HG03571 (cell line): ENCODE measurements around the gene HUS1.
"Not testable (repeated sequence)": the region's sequence is repeated elsewhere in the genome, so short reads cannot be mapped to it uniquely, and the experiment has no call there.

Experiments used
- ATAC-seq: cut with Tn5 transposase; IDR thresholded peaks from one replicate; pipeline ENCODE4 v1.9.1; 2021; ENCODE audit not compliant: unreplicated experiment

HUS1 gene

GRCh38 chr7:47979145-47979831, at the start of gene HUS1:
TSS of gene HUS1 (minus strand) at chr7:47979615. CDS start at chr7:47979519, 96 bp downstream.
- ATAC-seq, result peak; percentile 99

- no peak for ATAC-seq
Observed at GRCh38 chr7:48028938-48029337, 49.5 kb upstream of the HUS1 start, which contains the start of gene SUN3. TSS of gene SUN3 (minus strand) at chr7:48029107. CDS start at chr7:48028938, 169 bp downstream.

GRCh38 chr7:48025624-48026023, 46.2 kb upstream of the HUS1 start:
- ATAC-seq, result no peak

- no peak for ATAC-seq
Observed at GRCh38 chr7:48017674-48018073, 38.3 kb upstream of the HUS1 start.

GRCh38 chr7:48016641-48017040, 37.2 kb upstream of the HUS1 start:
- ATAC-seq, result no peak

- ATAC-seq, result no peak
Observed at GRCh38 chr7:48011951-48012350, 32.5 kb upstream of the HUS1 start.

GRCh38 chr7:48011323-48011722, 31.9 kb upstream of the HUS1 start:
- ATAC-seq, result no peak

- ATAC-seq, result no peak
Observed at GRCh38 chr7:48009954-48010353, 30.5 kb upstream of the HUS1 start.

GRCh38 chr7:48009257-48009656, 29.8 kb upstream of the HUS1 start:
- no peak for ATAC-seq

GRCh38 chr7:48006866-48007265, 27.5 kb upstream of the HUS1 start:
- ATAC-seq, result no peak

GRCh38 chr7:48004638-48005037, 25.2 kb upstream of the HUS1 start:
- no peak for ATAC-seq

- no peak for ATAC-seq
Observed at GRCh38 chr7:48004032-48004431, 24.6 kb upstream of the HUS1 start.

GRCh38 chr7:48000164-48000563, 20.7 kb upstream of the HUS1 start:
- not testable (repeated sequence) for ATAC-seq

- no peak for ATAC-seq
Observed at GRCh38 chr7:47999413-47999812, 20.0 kb upstream of the HUS1 start.

- ATAC-seq, result no peak
Observed at GRCh38 chr7:47992446-47992845, 13.0 kb upstream of the HUS1 start.

GRCh38 chr7:47991741-47992311, 12.4 kb upstream of the HUS1 start:
- peak; percentile 99 for ATAC-seq

- ATAC-seq, result no peak
Observed at GRCh38 chr7:47991270-47991669, 11.9 kb upstream of the HUS1 start.

- no peak for ATAC-seq
Observed at GRCh38 chr7:47990592-47990991, 11.2 kb upstream of the HUS1 start.

GRCh38 chr7:47989607-47990400, 10.4 kb upstream of the HUS1 start:
- not testable (repeated sequence) for ATAC-seq

GRCh38 chr7:47988496-47989386, 9.3 kb upstream of the HUS1 start:
- ATAC-seq, result no peak

- ATAC-seq, result no peak
Observed at GRCh38 chr7:47982610-47983009, 3.2 kb upstream of the HUS1 start.
